GM19240 (cell line): Measurements from ENCODE around the gene MAPK11.

ENCODE experiments used
- DNase-seq: peaks from one replicate; pipeline ENCODE4 v3.0.0; 2011; ENCODE audit warnings: low spot score; ENCODE audit not compliant: insufficient read length

Gene MAPK11

GRCh38 chr22:50308597-50308935, 38.4 kb upstream of the MAPK11 start:
- DNase-seq, result no peak

DNA sequence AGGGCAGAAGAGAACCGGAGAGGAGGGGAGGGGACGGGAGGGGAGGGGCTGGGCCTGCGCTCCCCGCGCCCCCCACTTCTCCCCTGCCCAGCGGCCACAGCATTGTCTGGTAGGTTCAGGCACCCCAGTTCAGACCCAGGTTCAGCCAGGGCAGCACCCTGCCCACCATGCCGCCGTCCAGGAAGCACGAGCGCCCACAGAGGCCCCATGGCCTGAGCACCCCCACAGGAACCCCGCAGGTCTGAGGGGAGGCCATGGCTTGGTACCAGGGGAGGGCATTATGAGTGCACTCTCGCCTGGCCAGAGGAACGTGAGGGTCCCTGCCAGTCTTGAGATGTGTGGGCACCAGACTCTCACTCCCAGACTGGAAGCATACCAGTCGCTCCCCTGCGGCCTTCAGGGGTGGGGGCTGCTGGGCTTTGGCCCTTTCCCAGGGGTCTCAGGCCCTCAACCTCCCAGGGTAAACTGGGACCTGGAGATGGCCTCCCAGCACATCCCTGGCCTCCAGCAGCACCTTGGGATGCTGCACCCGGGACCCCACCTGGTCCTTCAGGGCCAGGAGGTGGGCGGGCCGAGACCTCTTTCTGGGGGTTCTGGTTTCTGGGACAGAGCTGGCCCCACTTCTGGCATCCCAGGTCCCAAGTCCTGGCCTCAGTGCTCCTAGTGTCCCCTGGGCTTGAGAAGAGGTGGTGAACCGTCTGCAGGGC, 37.9 kb upstream of the MAPK11 start:
- DNase-seq, result no peak

GRCh38 chr22:50306753-50307749, 36.9 kb upstream of the MAPK11 start, which contains the start of gene PLXNB2:
PLXNB2 (minus strand) TSS chr22:50307646; CDS start chr22:50290584, 17,062 bp downstream.
- peak; percentile 70 for DNase-seq

- DNase-seq, result peak; percentile 64
Measured at GRCh38 chr22:50305923-50306566, 35.9 kb upstream of the MAPK11 start.

DNA sequence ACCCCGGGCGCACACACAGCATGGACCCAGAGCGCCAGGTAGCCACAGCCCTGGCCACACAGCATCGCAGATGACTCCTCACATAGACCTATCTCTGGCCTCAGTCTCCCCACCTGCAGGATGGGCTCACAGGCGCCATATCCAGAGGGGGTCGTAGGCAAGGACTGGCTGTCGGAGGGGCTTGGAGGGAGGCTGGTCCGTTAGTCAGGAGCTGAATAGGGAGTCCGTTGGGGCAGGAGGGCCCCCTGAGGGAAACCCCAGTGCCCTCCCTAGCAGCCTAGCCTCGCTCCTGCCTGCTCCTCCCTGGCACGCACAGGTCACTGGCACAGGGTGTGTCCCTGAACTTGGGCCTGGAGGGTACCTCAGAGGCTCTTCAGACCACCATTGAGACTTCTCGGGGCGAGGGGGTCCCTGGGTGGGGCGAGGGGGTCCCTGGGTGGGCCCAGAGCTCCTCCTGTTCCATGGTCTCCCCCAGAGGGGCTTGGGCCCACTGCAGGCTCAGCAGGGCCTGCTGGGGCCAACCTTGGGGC, 35.3 kb upstream of the MAPK11 start:
- DNase-seq, result no peak

GRCh38 chr22:50304528-50305392, 34.6 kb upstream of the MAPK11 start:
- no peak for DNase-seq

DNA sequence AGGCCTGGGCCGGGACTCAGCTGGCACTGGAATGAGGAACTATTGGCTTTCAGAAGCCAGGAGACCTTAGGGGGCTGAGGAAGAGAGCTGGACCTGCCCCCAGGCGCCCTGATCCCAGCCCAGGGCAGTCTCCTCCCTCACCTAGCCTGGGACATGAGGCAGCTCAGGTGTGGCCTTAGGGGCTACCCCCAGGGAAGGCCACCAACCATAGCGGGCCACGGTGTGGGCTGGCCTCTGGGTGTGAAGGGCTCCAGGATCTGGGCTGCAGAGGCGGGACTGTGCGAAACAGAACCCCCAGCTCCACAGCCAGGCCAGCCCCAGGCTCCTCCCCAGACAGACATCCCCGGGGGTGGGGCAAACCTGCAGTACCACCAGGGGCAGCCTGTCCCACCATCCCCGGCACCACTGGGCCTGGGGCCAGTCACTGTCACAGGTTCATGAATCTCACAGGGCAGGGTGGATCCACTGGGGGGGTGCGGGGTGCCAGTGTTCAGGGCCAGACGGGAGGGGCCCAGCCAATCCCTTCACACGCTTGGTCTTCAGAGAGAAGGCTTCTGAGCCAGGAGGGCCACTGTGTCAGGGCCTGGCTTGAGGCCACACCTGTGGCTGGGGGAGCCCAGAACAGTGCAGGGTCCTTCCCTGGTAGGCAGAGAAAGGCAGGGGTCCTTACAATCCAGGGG, 33.8 kb upstream of the MAPK11 start:
- no peak for DNase-seq

- DNase-seq, result no peak
Measured at GRCh38 chr22:50303515-50303847, 33.3 kb upstream of the MAPK11 start.

GRCh38 chr22:50302564-50302963, 32.4 kb upstream of the MAPK11 start:
- DNase-seq, result no peak

DNA sequence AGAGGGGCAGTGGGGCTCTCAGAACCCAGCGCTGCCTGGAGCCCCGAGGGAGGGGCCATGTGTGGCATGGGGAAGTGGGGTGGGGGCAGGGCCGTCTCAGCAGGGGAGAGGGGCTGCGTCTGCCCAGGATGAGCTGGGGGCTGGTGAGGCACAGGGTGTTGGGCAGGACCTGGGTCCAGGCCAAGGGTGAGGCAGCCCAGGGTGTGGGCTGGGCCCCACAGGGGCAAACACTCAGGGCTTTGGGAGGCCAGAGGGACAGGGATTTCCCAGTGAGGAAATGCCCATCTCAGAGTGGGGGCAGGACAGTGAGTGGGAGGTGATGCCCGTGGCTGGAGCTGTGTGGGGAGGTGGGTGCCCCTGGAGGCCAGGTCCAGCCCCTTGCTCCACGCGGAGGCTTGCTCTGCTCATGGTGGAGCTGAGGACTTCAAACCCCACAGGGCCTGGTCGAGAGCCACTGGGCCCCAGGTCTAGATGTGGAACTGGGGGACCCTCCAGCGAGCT, 31.9 kb upstream of the MAPK11 start:
- no peak for DNase-seq

- DNase-seq, result no peak
Measured at GRCh38 chr22:50301581-50301991, 31.4 kb upstream of the MAPK11 start.

GRCh38 chr22:50300620-50301257, 30.6 kb upstream of the MAPK11 start:
- DNase-seq, result no peak

GRCh38 chr22:50299785-50300619, 29.8 kb upstream of the MAPK11 start:
- no peak for DNase-seq

DNA sequence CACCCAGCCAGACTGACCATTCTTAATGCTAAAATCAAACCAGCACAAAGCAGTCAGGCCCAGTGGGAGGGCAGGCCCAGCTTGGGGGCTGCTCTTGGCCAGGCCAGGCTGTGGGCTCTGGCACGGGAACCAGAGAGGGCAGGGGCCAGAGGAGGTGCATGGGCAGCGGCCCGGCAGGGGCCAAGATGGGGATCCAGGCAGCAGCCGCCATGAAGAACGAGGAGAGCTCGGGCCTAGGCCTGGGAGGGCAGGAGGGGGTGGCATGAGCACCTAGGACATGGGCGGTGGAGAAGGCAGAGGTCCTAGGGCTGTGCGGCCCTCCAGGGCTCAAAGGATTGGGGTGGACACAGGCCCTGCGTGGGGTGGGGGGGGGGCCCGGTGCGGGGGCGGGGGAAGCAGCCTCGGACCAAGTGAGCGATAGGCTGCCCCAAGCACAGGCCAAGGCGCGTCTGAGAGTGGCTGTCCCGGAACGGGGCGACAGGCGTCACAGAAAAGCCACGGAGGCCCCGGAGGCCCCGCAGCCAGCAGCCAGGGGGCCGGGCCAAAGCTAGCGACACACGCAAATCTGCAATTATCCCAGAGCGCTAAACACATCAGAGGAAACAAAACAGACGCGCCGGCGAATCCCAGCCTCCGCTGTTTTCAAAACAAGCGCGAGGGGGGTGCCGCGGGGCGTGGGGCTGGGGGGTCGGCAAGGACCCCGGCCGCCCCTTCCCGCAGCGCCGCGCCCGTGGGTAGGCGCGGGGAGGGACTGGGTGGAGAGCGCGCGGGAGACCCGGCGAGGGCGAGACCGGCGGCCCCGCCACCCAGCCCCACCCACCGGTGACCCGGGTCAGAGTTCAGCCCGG, 29.0 kb upstream of the MAPK11 start:
- DNase-seq, result no peak

DNA sequence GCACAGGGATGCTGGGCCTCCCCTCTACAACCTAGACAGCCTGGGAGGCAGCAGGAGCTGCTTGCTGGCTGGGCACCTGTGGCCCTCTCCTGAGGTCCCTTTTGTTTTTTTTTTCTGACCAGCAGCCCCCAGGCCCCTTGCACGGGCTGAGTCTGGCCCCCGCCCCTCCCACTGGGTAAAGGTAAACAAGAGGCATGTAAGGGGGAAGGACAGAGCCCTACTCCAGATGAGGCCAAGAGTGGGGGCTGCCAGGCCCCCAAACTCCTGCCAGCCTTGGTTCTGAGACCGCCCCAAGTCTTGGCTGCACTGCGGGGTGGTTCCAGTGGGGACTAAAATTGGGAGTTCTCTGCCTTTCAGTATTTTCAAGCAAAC, 28.1 kb upstream of the MAPK11 start:
- no peak for DNase-seq

- no peak for DNase-seq
Measured at GRCh38 chr22:50297510-50298265, 27.5 kb upstream of the MAPK11 start.
